Left forelimb (tissue), 1 donor: Measurements from ENCODE around the gene LETMD1.

Experiments
- DNase-seq: peaks from one replicate; pipeline ENCODE4 v3.0.0-alpha.2; 2018; ENCODE audit warnings: low spot score

The LETMD1 gene

DNA sequence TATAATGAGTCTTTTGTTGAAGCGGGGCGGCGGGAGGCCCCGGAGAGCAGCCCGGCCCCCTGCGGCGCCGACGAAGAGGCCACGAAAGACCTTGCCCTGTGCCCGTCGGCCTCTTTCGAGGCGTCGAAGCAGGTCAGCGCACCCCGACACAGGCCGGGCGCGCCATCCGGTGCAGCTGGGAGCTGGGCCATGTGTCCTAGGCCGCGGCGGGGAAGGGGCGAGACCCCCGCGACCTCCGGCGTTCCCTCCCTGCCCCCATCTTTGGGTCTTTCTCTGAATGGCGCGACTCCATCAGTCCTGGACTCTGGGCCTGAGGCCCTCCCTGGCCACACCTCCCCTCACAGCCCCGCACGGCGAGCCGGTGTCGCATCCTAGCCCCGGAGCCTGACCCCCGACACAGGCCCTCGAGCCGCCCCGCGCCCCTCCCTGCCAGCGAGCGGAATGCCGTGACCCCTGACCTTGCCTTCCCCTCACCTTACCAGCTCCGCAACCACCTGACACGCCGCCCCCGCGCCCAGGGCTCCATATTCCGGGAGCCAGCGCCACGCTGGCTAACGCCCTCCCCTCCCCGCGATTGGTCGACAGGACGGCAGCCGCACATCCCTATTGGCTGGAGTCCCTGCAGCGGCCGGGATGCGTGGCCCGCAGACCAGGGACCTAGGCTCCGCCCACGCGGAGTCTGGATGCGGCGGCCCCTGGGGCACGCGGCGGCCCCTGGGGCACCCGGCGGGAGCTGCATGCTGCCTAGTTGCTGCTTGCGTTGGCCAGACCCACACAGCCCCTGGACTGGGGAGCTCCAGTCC is 22.1 kb upstream of the LETMD1 start, which contains the start of gene SLC11A2:
Gene SLC11A2, minus strand, starts transcription at position 549 of the 803 bp plus-strand sequence. CDS start 15,656 bp downstream, outside the sequence.
- DNase-seq, result peak; percentile 94

GRCh38 chr12:51027342-51027835 is 20.7 kb upstream of the LETMD1 start:
- DNase-seq, result no peak

- DNase-seq, result no peak
Observed at GRCh38 chr12:51028126-51028812, 19.9 kb upstream of the LETMD1 start.

DNA sequence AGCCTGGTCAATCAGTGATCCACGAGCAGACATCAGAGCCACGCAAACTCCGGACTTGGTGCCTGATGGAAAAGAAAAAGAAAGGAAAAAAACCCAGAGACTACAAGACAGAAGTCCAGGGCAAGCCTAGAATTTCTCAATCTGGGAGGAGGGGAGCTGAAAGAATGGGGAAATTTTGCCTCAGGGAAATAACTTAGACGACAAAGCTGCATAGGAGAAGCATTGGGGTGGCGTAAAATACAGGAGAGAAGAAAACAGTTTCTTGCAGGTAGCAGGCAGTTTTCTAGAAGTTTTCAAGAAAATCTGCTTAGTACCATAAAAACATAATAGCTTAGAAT is 19.3 kb upstream of the LETMD1 start:
- no peak for DNase-seq

DNA sequence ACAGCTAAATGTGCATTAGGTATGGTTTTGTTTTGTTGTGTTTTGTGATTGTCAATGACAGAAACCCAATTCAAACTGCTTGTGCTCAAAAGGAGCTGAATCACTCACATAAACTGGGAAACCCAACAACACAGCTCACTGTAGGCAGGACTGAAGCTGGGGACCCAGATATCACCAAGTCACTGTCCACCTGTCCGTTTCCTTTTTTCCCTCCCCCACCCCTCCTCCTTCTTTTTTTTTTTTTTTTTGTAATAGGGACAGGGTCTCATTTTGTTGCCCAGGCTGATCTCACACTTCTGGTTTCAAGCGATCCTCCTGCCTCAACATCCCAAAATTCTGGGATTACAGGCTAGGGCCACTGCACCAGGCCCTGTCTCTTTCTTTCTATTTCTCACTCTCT is 15.1 kb upstream of the LETMD1 start:
- DNase-seq, result no peak

DNA sequence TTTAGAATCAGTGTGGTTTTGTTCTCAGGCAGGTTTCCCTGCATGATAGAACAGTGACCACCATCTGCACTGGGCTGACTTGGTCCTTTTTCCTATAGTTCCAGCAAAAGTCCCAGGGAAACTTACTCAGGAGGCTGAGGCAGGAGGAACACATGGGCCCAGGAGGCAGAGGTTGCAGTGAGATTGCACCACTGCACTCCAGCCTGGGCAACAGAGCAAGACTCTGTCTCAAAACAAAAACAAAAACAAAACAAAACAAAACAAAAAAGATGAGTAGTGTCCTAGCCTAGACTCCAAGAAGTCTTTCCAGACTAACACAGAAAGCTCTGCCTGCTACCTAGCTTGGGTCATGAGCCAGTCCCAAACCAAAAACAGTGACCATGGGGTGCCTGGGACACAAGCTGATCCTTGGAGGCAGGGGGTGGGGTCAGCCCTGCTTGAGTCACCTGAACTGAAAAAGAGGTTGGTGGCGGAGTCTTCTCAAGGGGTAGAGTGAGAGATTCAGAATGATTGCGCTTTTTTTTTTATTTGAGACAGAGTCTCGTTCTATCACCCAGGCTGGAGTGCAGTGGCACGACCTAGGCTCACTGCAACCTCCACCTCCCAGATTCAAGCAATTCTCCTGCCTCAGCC is 14.6 kb upstream of the LETMD1 start:
- DNase-seq, result no peak

GRCh38 chr12:51036279-51036678 is 11.8 kb upstream of the LETMD1 start:
- no peak for DNase-seq

DNA sequence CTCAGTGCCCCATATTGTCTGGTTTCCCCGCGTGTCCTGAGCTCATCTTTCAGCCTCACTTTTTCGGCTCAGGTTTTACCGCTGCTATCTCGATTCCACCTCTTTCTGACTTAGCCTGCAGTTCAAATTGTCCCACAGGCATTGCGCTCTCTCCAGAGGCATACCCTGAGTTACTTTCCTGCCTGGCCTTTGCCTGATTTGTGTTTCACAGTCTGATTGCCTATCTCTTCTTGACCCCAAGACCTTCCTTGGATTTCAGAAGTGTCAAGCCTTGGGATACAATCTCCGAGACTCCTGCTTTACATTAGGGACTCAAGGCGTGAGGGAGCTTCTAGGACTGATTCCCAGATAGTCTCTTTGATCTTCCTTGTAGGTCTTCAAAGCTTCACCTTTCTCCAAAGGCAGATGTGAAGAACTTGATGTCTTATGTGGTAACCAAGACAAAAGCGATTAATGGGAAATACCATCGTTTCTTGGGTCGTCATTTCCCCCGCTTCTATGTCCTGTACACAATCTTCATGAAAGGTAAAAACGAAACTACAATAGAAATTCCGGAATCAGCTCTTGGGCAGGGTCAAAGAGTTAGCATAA is 629 bp downstream of the LETMD1 start:
- no peak for DNase-seq

- DNase-seq, result no peak
Observed at GRCh38 chr12:51049525-51049924, 1.4 kb downstream of the LETMD1 start.

- no peak for DNase-seq
Observed at GRCh38 chr12:51051787-51052186, 3.7 kb downstream of the LETMD1 start.

DNA sequence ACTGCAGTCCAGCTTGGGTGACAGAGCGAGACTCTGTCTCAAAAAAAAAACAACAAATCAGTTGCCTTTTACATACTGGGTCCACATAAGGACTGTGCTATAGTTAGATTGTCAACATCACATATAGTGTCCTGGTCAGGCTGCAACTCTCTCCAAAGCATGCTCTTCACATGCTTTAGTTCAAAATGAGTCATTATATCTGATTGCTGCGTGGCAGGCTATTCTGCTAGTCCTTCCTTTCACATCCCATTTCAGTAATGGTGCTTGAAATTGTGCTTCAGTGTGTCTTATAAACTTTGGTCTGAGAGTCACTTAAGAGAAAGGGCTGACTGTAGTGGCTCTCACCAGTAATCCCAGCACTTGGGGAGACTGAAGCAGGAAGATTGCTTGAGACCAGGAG is 6.9 kb downstream of the LETMD1 start:
- DNase-seq, result no peak

GRCh38 chr12:51056242-51056641 is 8.1 kb downstream of the LETMD1 start:
- no peak for DNase-seq

DNA sequence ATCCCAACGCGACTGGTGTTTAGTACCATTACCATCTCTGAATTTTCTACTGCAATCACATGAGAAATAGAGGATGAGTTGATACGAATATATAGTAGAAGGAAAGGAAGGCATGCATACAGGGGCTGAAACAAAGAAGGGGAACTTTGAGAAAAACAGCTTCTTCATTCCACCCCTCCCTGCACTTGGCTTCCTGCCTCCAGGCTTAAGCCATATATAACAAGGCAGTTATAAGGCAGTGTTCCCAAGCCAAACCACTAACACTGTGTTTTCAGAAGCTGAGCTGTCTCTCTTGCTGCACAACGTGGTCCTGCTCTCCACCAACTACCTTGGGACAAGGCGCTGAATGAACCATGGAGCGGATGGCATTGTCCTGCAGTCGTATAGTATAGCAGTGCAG is 11.0 kb downstream of the LETMD1 start:
- no peak for DNase-seq

DNA sequence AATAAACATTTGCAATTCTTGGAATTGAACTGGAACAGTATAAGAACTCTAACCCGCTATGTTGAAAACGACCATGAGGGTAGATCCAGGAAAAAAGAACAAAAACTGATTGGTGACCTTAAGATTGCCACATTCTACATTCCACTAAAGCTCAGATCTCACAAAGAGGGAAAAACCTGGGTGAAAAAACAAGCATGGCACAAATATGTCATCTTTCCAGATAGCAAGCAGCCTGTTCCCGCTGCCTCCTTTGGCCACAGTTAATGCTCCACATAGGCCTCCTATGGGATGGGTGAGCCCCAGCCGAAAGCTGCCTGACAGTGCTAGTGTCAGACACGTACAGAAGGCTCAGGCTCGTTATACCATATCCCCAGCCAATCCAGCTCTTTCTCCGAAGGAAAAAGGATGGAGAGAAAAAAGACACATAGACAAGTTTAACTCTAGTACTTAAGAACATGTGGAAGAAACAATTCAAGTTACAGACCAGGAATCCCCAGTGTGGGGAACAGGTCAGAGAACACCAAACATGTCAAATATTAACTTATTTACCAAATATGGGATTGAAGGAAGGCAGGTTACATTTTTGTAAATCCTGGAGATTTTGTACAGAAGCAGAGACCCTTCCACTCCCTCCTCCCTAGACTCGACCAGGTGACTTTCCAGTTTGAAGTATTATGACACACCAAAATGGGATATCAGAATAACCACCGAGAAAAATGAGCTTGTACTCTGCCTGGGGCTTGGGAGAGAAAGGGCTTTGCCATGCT is 14.7 kb downstream of the LETMD1 start:
- no peak for DNase-seq

DNA sequence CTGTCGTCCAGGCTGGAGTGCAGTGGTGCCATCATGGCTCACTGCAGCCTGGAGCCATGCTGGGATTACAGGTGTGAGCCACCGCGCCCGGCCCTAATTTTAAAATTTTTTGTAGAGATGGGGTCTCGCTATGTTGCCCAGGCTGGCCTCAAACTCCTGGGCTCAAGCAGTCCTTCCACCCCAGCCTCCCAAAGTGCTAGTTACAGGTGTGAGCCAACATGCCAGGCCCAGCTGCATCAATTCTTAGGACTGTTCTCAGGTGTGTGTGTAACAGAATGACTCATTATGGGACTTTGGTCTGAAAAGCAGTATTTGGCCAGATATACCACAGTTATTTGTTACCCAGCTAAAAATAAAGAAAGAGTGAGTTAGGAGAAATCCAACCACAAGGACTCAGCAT is 17.4 kb downstream of the LETMD1 start:
- DNase-seq, result no peak

GRCh38 chr12:51067229-51067628 is 19.1 kb downstream of the LETMD1 start:
- no peak for DNase-seq

DNA sequence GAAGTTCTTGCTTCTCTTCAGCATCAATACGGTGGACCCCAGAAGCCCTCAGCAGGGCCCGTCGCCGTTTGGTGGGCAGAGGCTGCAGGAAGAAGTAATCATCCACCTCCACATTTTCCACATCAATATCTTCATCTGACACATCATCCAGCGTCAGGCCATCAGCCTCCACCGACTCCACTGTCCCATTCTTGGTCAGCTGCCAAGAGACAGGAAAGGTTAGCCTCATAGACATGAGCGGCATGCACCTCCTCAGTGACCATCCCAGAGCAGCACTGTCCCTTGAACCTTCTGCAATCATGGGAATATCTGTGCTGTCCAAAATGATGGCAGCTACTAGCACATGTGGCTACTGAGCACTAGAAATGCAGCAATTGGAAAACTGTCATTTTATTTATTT is 19.6 kb downstream of the LETMD1 start:
- no peak for DNase-seq

DNA sequence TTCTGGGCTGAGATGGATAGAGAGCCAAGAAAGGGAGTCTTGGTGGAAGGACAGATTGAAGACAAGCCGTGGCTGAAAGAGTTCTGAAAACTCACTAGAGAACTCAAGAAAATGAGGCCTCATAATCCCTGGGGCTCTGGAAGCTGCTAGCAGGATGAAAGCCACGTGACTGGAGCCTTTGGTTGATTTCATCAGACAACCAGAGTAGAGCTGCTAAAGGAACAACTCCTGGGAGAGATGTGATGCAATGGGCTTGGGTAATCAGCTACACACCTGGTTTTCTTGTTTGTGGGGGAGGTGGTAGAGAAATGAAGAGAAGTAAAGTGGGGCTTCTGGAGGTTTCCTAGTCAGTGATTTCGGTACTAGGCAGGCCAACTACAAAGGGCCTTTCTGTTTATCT is 21.9 kb downstream of the LETMD1 start:
- DNase-seq, result no peak

DNA sequence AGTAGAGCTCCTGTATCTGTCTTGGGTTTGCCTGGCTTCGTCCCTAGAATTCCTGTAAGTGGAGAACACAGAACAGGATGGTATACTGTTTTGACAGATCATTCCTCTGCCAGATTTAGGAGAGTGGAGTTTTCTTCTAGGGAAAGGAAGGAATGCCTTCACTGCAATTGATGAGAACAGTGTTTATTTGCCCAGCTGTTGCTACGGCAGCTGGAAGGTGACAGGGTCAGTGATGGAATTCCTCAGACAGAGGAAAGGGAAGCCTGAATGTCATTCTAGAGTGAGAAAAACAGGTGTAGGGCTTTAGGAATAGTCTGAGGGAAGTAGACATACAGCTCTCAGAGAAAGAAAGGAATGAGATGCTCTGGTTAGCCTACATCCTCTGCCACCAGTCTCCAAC is 23.5 kb downstream of the LETMD1 start:
- DNase-seq, result no peak

- DNase-seq, result no peak
Observed at GRCh38 chr12:51075390-51075789, 27.3 kb downstream of the LETMD1 start.

DNA sequence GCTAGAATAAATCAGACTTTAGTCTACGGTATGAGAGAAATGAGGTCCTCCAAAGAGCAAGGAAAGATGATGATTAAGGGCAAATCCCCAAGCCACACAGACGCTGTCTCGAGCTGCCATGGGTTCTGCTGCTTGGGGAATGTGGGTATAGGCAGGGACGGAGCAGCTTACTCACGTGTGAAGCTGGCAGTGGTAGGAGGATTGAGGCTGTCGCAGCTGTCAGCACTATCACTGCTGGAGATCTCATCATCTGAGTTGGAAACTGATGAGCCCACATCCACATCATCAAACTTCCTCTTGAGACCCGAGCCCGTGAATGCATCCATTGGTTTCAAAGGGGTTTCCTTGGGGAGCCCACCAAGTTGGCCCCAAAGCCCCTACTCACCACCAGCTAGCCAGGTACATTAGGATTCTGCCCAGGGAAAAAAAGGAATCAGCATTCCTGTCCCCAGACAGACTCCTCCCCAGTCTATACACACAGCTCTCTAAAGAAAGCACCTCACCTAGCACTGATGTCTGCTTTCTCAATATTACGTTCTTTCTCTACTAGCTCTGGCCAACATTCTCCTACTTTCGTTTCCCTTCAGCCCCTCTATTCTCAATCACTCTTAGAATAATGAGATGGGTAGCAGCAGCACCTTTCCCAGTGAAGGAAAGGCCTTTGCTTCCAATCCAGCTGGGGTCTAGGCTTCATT is 28.3 kb downstream of the LETMD1 start:
- no peak for DNase-seq
